SK-N-MC (cell line): ENCODE data around the gene LRBA.

Experiments used
- EZH2 ChIP-seq: fragments of 200-600 bp; sonication (generic); IDR thresholded peaks from one replicate; pipeline ENCODE4 v1.6.1; 2017; ENCODE audit warnings: antibody characterized with exemption
- POLR2AphosphoS5 ChIP-seq: IDR thresholded peaks from 2 replicates; pipeline ENCODE4 v1.6.1; 2012; ENCODE audit warnings: mild to moderate bottlenecking, low read depth, low read length, borderline replicate concordance

DNA sequence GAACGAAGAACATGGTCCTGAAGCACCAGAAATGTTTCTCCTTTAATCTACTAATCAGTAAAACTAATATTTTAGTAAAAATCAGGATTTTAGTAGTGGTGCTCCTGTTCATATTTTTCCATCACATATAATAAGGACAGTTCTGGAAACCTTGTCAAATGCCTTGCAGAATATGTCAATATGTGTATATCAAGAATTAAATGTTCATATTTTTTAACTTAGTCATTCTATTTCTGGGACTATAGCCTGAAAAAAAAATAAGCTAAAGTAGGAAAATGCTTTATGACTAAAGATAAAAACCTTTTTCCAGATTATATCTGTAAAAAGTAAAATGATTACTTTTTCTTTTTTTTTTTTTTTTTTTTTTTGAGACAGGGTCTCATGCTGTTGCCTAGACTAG is 368.1 kb downstream of the LRBA start:
- TF ChIP-seq POLR2AphosphoS5: no peak
- TF ChIP-seq EZH2: no peak
